ENCODE measurements around the gene F11R. TPM values are rescaled to one million over a fixed set of nuclear protein-coding genes. Genes with fewer than 3 reads are reported as not detected.
A peak's percentile ranks its signal among the peaks of the same experiment; 100 is the strongest.
"Not testable (repeated sequence)": the region's sequence is repeated elsewhere in the genome, so short reads cannot be mapped to it uniquely, and the experiment has no call there.

Gene F11R
- total and polyA plus RNA-seq, 2 of the 4 experiments (the other 2 are of a cell fraction) = 0.79 to 2.2 TPM

- no TSS peak for BruUV-seq (replicated peaks)
- Histone ChIP-seq H2AK5ac (ENCODE audit: low read depth, low read length) (no peak overlapping the region), H3K4me2 (ENCODE audit: low read depth, low read length) (no peak overlapping the region), H3K9ac (ENCODE audit: low read depth, low read length) (no peak overlapping the region), H3K4me3 (ENCODE audit: insufficient read depth, low read depth, low read length) (no peak overlapping the region), H4K20me1 (ENCODE audit: insufficient read depth, low read length) (no peaks in the 10 kb centered on the region), H3K79me1 (ENCODE audit: low read depth in 1 of 2, low read length in 2 of 2) (no peaks in the 10 kb centered on the region), H3K4ac (ENCODE audit: low read depth, low read length) (no peak overlapping the region), H3K14ac (replicated peaks; ENCODE audit: low read depth, low read length) (no peak overlapping the region), H3K27ac (ENCODE audit: insufficient read depth, low read length) (no peak overlapping the region), H2BK120ac (ENCODE audit: low read depth, low read length) (no peak overlapping the region), H3K9me3 (ENCODE audit: control insufficient read depth, insufficient read depth, low read length) (no peaks in the 10 kb centered on the region), H2AK9ac (replicated peaks; ENCODE audit: low read depth, low read length, poor library complexity) (no peak overlapping the region), H3K4me1 (ENCODE audit: control insufficient read depth, insufficient read depth, low read length) (no peaks in the 10 kb centered on the region), H3K23ac (ENCODE audit: low read depth, low read length) (no peak overlapping the region), H4K91ac (ENCODE audit: insufficient read depth, low read depth, low read length) (no peak overlapping the region), H3K18ac (ENCODE audit: low read depth, low read length) (no peak overlapping the region), H2BK15ac (ENCODE audit: low read depth, low read length) (no peak overlapping the region), H4K8ac (ENCODE audit: low read depth in 2 of 2, low read length in 2 of 2) (no peak overlapping the region), H2BK20ac (ENCODE audit: low read depth, low read length) (no peak overlapping the region), H3K9me1 (ENCODE audit: insufficient read depth, low read length) (no peaks in the 10 kb centered on the region), H4K5ac (ENCODE audit: low read depth, low read length) (no peak overlapping the region), H3K36me3 (ENCODE audit: control insufficient read depth, insufficient read depth, low read length) (no peaks in the 10 kb centered on the region), H2AFZ (replicated peaks; ENCODE audit: low read length, poor library complexity) (no peak overlapping the region), H3K56ac (ENCODE audit: extremely low read depth, insufficient read depth, low read length) (no peak overlapping the region), H2BK5ac (ENCODE audit: low read depth, low read length, poor library complexity, severe bottlenecking) (no peak overlapping the region), H3K27me3 (ENCODE audit: control insufficient read depth, insufficient read depth, low read length) (no peaks in the 10 kb centered on the region)
- dilution Hi-C loops (cut with HindIII; ENCODE audit: low sequenced_read_pairs, unreplicated experiment) = no loop called here
- in situ Hi-C loops (cut with MboI; ENCODE audit: low sequenced_read_pairs) = no loop called here
- TF ChIP-seq CEBPB (IDR thresholded peaks at IDR 0.05; ENCODE audit: low read depth, low read length) (peak; percentile 75), FOS (IDR thresholded peaks at IDR 0.05; ENCODE audit: low read depth, low read length) (no peak), SMC3 (IDR thresholded peaks at IDR 0.05; ENCODE audit: low read depth, low read length) (peak; percentile 49), RAD21 (IDR thresholded peaks at IDR 0.05; ENCODE audit: low read length) (peak; percentile 48), BHLHE40 (IDR thresholded peaks at IDR 0.05; ENCODE audit: low read depth, low read length) (no peak), MXI1 (IDR thresholded peaks at IDR 0.05; ENCODE audit: borderline replicate concordance, low read depth, low read length) (no peak), CTCF (conservative IDR thresholded peaks at IDR 0.05; ENCODE audit: low read depth, low read length) (peak; percentile 52)
- DNase-seq (peak; percentile 77), ATAC-seq (ENCODE audit: low read depth) (peak; percentile 85)
- ChIA-PET CTCF (interaction anchor here (0.7 to 1.4 kb wide), 2 partner anchors 103 to 124 kb away, joined by 3 read pairs; partner anchors contain the start of genes NIT1 and PFDN2), POLR2A (ENCODE audit: unreplicated experiment) (no interaction called here)
- intact Hi-C loops (cut with micrococcal nuclease) = loop anchor here (1.0 to 2.0 kb wide), 4 partner anchors 52 to 267 kb away; partner anchors contain the start of genes KLHDC9 and USF1
- 0% methylated on average over 1 of the region's 14 CpGs; no CpG with 5 or more reads in 1 of the 2 experiments for WGBS, 2 experiments (ENCODE audit: extremely low coverage in 2 of 2, insufficient read length in 1 of 2)
Measured at GRCh38 chr1:160993544-160994193, 27.3 kb downstream of the F11R start.

GRCh38 chr1:160992036-160992435 is 28.9 kb downstream of the F11R start:
- H4K91ac ChIP-seq (ENCODE audit: insufficient read depth, low read depth, low read length); H4K20me1 ChIP-seq (ENCODE audit: insufficient read depth, low read length); H3K18ac ChIP-seq (ENCODE audit: low read depth, low read length); H3K27me3 ChIP-seq (ENCODE audit: control insufficient read depth, insufficient read depth, low read length); H3K14ac ChIP-seq (replicated peaks; ENCODE audit: low read depth, low read length); H3K9ac ChIP-seq (ENCODE audit: low read depth, low read length); H3K36me3 ChIP-seq (ENCODE audit: control insufficient read depth, insufficient read depth, low read length); CTCF ChIA-PET; in situ Hi-C loops (cut with MboI; ENCODE audit: low sequenced_read_pairs); H2AK9ac ChIP-seq (replicated peaks; ENCODE audit: low read depth, low read length, poor library complexity); H2AK5ac ChIP-seq (ENCODE audit: low read depth, low read length); H3K9me3 ChIP-seq (ENCODE audit: control insufficient read depth, insufficient read depth, low read length); DNase-seq; H2BK20ac ChIP-seq (ENCODE audit: low read depth, low read length); H3K4me2 ChIP-seq (ENCODE audit: low read depth, low read length); H3K23ac ChIP-seq (ENCODE audit: low read depth, low read length); H4K8ac ChIP-seq (ENCODE audit: low read depth in 2 of 2, low read length in 2 of 2); H2BK5ac ChIP-seq (ENCODE audit: low read depth, low read length, poor library complexity, severe bottlenecking); H3K9me1 ChIP-seq (ENCODE audit: insufficient read depth, low read length); H3K4ac ChIP-seq (ENCODE audit: low read depth, low read length); H3K27ac ChIP-seq (ENCODE audit: insufficient read depth, low read length); H2BK120ac ChIP-seq (ENCODE audit: low read depth, low read length); H3K4me3 ChIP-seq (ENCODE audit: insufficient read depth, low read depth, low read length); H3K56ac ChIP-seq (ENCODE audit: extremely low read depth, insufficient read depth, low read length); H3K4me1 ChIP-seq (ENCODE audit: control insufficient read depth, insufficient read depth, low read length); H4K5ac ChIP-seq (ENCODE audit: low read depth, low read length); BruUV-seq (replicated peaks); ATAC-seq (ENCODE audit: low read depth); POLR2A ChIA-PET (ENCODE audit: unreplicated experiment); H2BK15ac ChIP-seq (ENCODE audit: low read depth, low read length); H2AFZ ChIP-seq (replicated peaks; ENCODE audit: low read length, poor library complexity); H3K79me1 ChIP-seq (ENCODE audit: low read depth in 1 of 2, low read length in 2 of 2); dilution Hi-C loops (cut with HindIII; ENCODE audit: low sequenced_read_pairs, unreplicated experiment): not testable (repeated sequence)
- WGBS, 2 experiments (ENCODE audit: extremely low coverage in 2 of 2, insufficient read length in 1 of 2) = 60% methylated on average over 1 of the region's 4 CpGs; no CpG with 5 or more reads in 1 of the 2 experiments
- intact Hi-C loops (cut with micrococcal nuclease) = loop anchor here (2.0 kb wide), 1 partner anchor 265 kb away; no protein-coding TSS in a partner anchor

Measured in IMR-90 (cell line).